SHP77 (cell line): ENCODE data around the gene UBR3.
"Not testable (repeated sequence)": the region's sequence is repeated elsewhere in the genome, so short reads cannot be mapped to it uniquely, and the experiment has no call there.

Experiments
- DNase-seq, 2 experiments: peaks; one replicate each; lab custom pipeline; 2025; lab: John Stamatoyannopoulos, UW

The UBR3 gene

DNA sequence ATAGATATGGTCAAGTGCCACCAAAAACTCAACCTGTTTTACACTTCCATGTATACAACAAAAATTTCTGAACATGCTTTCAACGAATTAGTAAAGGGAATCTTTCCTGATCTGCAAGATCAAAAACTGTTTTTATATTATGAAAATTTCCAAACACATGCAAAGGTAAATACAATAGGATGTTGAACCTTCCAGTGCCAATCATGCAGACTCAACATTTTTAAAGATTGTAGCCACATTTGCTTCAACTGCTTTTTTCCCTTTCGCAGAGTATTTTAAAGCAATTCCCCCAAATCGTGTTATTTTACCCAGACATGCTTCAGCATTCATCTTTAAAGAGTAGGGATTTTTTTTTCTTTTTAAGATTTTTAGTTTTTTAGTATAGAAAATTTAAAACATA, 40.3 kb downstream of the UBR3 start:
- no peak for DNase-seq

DNA sequence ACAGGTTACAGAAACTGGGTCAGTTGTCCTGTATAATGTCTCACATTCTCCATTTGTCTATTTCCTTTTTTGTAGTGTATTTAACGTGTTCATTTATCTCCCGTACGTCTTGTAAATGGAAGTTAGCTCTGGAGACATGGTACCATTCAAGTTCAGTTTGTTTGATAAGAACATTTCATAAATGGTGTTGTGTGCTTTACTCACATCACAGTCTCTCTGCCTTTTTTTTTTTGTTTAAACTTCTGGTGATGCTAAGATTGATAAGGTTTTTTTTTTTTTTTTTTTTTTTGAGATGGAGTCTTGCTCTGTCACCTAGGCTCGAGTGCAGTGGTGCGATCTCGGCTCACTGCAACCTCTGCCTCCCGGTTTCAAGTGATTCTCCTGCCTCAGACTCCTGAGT, 41.7 kb downstream of the UBR3 start:
- DNase-seq: no peak

DNA sequence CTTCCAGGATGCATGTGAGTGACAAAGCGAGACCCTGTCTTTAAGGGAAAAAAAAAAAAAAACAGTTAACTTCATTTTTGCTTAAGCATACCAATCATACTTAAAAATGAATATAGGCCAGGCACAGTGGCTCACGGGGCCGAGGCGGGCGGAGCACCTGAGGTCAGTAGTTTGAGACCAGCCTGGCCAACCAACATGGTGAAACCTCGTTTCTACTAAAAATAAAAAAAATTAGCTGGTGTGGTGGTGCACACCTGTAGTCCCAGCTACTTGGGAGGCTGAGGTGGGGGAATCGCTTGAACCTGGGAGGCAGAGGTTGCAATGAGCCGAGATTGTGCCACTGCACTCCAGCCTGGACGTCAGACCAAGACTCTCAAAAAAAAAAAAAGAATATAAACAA, 44.1 kb downstream of the UBR3 start:
- DNase-seq: not testable (repeated sequence)

DNA sequence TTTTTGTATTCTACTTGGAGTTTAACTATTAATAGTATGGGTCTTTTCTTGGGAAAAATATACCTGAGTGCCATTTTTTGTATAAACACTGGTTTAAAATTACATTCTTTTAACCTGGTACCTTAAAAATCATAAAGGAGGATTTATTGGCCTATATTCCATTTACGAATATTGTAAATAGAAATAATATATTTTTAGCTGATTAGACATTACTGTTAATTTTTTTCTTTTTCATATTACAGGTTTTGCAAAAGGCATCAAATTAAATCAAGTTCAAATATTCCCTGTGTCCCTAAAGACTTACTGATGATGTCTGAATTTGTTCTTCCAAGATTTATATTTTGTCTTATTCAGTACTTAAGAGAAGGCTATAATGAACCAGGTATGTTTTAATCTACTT, 44.7 kb downstream of the UBR3 start:
- no peak for DNase-seq

DNA sequence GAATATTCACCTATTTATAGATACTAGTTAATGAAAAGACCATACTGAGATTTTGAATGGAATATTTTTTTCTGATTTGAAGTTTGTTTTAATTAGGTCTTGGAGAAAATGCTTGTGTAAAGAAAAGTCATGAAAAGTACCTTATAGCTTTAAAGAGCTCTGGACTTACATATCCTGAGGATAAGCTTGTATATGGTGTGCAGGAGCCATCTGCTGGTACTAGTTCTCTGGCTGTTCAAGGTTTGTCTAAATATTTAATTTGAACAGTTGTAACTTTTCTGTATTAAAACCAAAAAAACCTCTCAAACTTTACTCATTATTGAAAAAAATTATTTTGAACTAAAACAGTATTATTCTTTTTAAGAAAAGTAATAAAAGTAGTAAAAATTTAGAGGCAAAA, 50.1 kb downstream of the UBR3 start:
- peak in 1 of 2 experiments; percentile 9 for DNase-seq

DNA sequence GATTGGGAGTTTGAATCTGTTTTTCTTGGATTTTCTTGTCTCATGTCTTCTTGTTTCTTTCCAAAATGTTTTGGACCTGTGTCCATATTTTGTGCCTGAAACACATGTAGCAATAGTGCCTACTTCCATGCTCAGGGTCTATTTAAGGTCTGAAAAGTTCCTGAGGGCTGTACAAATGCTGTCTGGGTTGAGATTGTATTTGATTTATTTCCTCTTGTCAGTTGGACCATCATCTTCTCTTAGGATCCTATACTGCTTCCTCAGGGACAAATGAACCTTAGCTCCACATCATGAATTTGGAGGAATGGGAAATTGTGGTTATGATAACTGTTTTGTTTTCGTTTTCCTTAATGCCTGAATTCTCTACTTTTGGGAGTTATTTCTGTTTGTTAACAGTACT, 59.9 kb downstream of the UBR3 start:
- no peak for DNase-seq

DNA sequence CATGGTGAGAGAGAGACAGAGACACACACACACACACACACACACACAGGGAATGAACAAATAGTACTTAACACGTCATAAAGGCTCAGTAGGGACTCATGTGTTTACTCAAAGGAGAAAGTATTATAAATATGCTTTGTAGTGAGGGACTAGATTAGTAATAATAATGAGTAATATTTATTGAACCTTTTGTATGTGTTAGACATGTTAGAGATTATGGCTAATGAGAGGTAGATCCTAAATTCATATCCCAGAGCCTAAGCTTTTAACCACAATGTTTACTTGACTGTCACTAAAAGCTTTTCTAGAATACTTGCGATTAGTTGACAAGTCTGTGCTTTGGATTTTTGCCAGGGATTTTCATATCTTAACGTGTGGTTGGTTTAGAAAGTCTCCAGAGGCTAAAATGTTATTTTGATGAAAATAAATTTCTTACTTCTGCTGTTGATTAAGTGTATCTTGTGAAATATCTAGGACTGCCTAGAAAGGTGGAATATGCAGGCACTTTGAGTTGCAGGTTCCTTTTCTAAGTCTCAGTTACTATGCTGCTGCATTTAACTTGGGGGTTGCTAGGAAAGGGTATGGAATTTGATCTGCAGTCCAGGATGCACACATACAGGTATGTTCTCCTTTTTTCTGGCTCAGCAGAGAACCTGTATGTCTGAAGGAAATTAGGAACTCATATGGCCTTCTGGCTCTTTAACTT, 64.5 kb downstream of the UBR3 start:
- DNase-seq: no peak

DNA sequence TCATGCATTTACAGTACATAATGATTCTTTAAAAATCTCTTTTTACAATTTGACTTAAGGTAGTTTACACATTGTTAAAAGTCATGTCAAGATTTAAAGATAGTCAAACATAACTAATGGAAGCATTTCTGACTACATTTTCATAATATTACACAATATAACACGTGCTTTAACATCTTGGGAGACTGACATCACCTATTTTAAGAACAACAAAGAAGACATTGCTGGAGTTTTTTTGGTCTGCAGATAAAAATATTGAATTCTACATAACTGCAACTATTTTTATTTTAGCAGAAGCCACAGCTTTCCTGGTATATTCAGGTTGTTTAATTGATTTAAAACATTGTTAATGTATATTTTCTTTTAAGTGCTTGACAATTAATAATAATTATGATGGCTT, 65.7 kb downstream of the UBR3 start:
- DNase-seq: no peak

DNA sequence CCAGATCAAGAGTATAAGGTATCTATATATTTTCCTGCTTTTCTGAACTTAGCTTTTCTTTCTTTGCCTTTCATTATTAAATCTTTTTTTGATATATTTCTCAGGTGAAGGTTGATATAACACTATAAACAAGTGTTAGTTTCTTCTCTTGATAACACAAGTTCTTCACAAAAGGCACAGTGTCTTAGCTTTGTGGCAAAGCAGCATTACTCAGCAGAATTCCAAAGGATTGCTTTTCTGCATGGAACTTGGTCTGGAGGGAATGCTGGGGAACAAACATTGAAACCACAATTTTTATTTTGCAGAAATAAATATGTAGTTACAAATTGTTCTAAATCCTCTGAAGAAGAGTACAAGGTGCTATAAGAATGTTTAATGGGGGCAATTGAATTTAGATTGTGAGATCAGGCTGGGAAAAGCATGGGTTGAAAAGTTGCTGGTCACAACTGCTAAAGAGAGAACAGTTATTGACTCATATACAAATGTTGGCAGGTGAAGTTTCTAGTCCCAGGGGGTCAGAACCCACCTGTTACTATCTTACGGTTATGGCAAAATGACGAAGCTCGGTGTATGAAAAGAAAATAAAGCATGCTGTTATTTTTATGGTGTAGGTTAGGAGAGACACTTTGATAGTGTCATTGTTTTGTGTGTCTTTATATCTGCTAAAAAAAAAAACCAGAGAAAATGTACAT, 68.2 kb downstream of the UBR3 start:
- no peak for DNase-seq

DNA sequence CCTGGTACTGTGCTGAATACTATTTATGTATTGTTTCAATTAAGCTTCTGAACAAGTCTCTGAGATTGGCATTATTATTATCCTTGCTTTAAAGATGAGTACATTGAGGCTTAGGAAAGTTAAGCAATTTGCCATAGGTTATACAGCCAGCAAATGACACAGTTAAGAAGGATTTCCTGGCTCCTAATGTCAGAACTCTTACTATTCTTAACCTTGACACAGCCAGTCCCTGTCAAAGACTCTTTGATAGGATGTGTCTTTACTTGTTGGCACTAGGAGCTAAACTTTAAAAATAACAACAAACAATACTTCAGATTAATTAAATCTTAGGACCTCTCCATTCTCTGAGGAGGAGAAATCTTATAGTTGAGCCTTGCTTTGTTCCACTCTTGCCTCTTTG, 70.6 kb downstream of the UBR3 start:
- DNase-seq: no peak

DNA sequence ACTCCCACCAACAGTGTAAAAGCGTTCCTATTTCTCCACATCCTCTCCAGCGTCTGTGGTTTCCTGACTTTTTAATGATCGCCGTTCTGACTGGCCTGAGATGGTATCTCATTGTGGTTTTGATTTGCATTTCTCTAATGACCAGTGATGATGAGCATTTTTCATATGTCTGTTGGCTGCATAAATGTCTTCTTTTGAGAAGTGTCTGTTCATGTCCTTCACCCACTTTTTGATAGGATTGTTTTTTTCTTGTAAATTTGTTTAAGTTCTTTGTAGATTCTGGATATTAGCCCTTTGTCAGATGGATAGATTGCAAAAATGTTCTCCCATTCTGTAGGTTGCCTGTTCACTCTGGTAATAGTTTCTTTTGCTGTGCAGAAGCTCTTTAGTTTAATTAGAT, 72.8 kb downstream of the UBR3 start:
- DNase-seq: not testable (repeated sequence)

DNA sequence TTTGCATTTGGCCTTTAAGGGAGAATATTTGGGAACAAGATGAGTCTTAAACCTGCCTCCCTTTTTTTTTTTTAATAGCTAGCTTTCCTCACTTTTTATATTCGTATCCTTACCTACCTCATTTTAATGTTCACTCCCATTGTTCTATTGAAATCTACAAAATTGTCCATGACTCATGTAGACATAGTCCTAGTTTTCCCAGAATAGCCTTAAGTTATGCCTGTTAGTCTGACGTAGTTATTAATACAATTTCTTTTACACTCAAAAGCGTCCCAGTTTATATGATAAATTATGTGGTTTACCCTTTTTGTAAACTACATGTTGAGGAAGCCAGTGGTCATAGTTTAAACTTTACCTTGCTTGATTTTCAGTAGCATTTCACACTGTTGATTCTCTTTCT, 73.4 kb downstream of the UBR3 start:
- DNase-seq: no peak

DNA sequence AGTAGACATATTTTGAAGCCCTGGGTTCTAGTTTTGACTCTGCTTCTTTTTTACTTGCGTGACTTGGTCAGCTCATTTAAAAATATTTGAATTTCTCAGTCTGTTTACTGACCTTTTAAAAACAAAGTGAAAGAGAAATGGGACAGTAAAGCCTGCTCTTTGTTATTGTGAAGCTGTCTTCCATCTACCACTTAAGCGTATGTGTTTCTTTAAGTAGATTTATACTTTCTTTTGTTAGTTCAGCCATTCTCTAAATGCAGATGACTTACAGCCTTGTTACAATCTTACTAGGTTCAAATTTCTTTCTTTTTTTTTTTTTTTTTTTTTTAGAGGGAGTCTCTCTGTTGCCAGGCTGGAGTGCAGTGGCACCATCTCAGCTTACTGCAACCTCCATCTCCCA, 79.5 kb downstream of the UBR3 start:
- DNase-seq: no peak

DNA sequence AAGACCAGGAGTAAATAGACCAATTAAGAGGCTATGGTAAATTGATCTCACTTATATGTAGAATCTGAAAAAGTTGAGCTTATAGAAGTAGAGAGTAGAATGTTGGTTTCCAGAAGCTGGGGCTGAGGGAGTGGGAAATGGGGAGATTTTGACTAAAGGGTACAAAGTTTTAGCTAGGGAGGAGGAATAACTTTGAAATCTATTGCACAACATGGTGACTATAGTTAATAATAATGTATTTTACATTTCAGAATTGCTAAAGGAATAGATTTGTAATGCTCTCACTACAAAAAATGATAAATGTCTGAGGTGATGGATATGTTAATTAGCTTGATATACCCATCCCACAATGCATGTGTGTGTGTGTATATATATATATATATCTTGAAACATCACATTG, 82.1 kb downstream of the UBR3 start:
- DNase-seq: no peak

DNA sequence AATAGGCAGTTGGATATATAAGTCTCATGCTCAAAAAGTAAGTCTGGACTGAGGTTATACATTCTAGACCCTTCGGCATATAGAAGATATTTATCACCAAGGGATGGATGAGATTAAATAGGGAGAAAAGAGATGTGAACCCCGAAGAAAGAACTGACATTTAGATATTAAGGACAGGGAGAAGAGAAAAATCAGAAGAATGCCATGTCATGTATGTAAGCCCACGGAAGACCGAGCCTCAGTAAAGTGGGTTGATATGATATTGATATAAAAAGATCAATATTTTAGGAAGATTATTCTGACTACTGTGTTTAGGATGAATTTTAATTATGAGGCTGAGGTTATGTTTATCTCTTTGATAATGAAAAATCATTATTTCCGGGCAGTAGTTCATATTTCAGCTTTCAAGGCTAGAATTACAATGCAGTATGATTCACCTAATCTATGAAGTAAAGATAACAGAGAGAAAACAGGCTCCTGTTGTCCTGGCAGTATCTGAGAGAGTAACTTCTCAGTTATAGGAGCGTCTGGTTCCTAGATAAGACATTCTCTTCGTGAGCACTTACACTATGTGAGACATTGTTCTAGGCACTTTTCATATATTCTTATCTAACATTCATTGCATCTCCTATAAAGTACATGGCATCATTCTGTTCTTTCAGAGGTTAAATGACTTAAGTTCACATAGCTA, 83.0 kb downstream of the UBR3 start:
- no peak for DNase-seq

DNA sequence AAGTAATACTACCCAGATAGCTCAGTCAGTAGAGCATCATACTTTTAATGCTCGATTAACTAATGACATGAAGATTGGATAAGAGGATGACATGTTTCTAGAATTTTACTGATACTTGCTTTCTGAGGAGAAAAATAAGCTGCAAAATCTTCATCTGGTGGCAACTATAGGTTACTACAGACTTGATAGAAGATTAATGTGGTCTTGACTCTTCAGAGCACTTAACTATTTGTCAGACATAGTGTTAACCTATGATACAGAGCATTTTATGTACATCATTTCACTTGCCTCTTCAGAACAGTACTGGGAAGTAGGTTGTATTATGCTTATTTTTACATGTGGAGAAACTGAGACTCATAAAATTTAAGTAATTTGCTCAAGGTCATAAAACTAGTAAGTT, 83.9 kb downstream of the UBR3 start:
- no peak for DNase-seq

DNA sequence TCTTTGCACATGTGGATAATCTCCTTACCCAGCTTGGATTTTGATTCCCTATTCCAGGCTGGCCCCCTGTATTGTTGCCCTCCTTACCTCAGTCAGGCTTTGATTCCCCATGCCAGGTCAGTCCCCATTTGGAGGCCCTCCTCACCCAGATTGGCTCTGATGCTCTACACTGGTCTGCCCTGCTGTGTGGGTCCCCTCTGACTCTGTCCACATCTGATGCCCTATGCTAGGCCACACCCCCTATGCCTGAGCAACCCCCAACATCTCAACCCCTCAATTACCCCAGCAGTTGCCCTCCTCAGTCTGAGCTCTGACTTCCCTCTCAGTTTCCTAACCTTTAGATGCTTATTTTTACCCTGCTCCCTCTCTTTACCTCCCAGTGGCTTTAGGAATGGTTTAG, 89.4 kb downstream of the UBR3 start:
- DNase-seq: no peak

DNA sequence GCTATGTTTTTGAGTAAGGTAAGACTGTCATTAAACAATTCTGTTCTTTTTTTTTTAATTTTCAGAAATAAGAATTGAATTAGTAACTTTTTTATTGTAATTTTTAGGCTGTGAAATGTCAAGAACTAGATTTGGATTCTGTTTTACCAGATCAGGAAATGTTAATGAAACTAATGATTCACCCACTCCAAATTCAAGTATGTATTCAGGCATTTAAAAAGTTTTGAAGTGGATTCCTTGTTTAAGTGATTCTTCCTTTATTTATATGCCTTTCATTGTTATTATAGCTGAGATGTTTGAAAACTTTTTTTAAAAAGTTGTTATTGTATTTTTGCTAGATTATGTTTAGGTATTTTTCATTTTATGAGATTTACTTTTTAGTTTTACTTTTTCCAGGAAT, 96.7 kb downstream of the UBR3 start:
- no peak for DNase-seq

DNA sequence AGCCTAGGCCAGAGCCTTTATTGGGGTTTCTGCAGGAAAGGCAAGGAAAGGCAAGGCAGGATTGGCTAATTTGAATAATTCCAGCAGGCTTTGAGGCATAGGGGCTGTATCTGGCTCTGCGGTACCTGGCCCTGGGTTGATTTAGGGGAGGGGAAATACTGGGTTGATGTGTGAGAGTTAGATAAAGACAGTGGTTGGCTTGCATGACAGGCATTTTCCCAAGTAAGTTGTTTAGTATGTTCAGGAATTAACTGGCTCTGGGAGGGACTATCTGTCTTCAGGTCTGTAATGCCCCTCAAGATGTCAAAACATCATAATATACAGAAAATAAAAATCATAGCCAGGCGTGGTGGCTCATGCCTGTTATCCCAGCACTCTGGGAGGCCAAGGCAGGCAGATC, 98.7 kb downstream of the UBR3 start:
- DNase-seq: no peak

DNA sequence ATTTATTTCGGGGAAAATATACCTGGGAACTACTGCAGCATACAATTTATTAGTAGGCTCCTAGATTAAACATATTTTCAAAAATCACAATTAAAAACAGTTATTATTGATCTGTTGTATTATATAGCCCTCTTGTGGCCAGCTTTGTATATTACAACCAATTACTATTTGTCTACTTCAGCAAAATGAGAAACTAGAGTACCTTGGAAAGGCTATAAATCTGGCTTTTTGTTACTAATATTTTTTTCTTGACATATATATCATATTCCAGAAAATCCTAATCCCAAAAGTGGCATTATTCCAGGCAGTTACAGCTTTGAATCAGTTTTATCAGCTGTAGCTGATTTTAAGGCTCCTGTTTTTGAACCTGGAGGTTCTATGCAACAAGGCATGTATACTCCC, 101.2 kb downstream of the UBR3 start:
- peak in 1 of 2 experiments; percentile 6 for DNase-seq

DNA sequence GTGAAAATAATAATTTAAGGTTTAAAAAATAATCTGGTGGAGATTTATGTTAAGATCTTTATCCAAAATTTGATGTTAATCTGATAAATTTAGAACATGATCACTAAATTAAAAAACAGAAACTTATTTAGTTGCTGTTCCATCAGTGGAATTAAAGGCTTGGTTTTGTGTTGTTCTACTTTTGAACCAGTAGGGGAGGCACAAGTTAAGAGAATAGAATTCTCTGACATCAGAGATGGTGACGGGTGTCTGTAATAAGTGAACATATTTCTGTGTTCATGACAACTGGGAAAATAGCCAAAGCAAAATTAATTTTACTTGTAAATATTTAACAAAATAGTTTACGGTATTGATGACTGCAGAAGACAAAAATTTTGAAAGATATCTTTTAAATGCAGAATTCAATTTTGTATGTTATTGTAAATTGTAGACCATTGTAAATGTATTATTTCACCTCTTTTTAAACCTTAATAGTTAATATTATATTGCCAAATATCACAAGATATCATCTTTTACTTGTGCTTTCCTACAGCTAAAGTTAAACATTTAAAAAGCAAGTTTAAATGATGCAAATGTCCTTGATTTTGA, 106.0 kb downstream of the UBR3 start:
- DNase-seq: peak in 1 of 2 experiments; percentile 10

DNA sequence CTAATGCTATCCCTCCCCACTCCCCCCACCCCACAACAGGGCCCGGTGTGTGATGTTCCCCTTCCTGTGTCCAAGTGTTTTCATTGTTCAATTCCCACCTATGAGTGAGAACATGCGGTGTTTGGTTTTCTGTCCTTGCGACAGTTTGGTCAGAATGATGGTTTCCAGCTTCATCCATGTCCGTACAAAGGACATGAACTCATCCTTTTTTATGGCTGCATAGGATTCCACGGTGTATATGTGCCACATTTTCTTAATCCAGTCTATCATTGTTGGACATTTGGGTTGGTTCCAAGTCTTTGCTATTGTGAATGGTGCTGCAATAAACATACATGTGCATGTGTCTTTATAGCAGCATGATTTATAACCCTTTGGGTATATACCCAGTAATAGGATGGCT, 109.4 kb downstream of the UBR3 start:
- DNase-seq: not testable (repeated sequence)

DNA sequence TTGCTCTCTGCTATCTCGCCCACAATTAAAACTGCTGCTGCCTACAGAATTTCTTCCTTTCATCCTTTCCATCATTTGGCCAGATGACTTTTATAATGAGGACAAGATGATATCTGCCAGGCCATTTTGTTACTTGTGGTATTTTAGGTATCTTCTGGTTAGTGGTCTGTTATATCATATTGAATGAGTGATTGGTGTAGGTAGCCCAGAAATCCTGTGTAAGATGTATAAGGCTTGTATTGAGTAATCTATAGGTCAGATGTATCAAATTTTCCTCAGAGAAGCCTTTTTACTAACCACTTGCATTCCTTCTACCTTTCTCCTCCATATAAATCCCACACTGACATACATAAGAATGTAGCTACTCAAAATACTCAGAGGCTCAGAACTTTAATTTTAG, 118.3 kb downstream of the UBR3 start:
- DNase-seq: no peak
